DMS 273 (cell line): ENCODE results near the gene RFLNA.

Source experiments
- DNase-seq: peaks from one replicate; lab custom pipeline; 2025; ENCODE audit not compliant: unreplicated experiment; lab: John Stamatoyannopoulos, UW

Gene RFLNA

GRCh38 chr12:124357616-124358015, 62.7 kb downstream of the RFLNA start:
- no peak for DNase-seq

GRCh38 chr12:124358572-124358971, 63.7 kb downstream of the RFLNA start:
- no peak for DNase-seq

GRCh38 chr12:124359671-124360581, 65.0 kb downstream of the RFLNA start:
- peak; percentile 90 for DNase-seq

GRCh38 chr12:124361074-124361970, 66.4 kb downstream of the RFLNA start:
- DNase-seq = no peak

GRCh38 chr12:124361996-124362395, 67.1 kb downstream of the RFLNA start:
- no peak for DNase-seq

- DNase-seq = no peak
These were observed 68.6 kb downstream of the RFLNA start for GRCh38 chr12:124363353-124363965.

- no peak for DNase-seq
These were observed 69.7 kb downstream of the RFLNA start for GRCh38 chr12:124364543-124364942.
